Activated CD4-positive, alpha-beta memory T cell treated with anti-CD3 and anti-CD28 coated beads for 36 hours (primary cell): ENCODE results near the gene UCK1. TPM values are rescaled to one million over a fixed set of nuclear protein-coding genes. Genes with fewer than 3 reads are reported as not detected.

Source experiments
- CTCF ChIA-PET: fragments of 350-600 bp; sonication (Branson Sonifier 250); formaldehyde crosslinking; loops from one replicate; lab custom pipeline; 2021; ENCODE audit warnings: antibody characterized with exemption, inconsistent platforms; lab: Charles Lee
- POLR2A ChIA-PET: fragments of 350-600 bp; sonication (Branson Sonifier 250); formaldehyde crosslinking; loops from one replicate; lab custom pipeline; 2021; ENCODE audit warnings: antibody characterized with exemption; lab: Charles Lee
- DNase-seq: peaks from one replicate; pipeline ENCODE4 v3.0.0-alpha.2; 2020
- H3K27ac Mint-ChIP-seq: one replicate; pipeline ENCODE4 v1.8.0; 2021; ENCODE audit warnings: mixed read lengths
- H3K27me3 Mint-ChIP-seq: one replicate; pipeline ENCODE4 v1.8.0; 2021; ENCODE audit warnings: mixed read lengths
- H3K36me3 Mint-ChIP-seq: one replicate; pipeline ENCODE4 v1.8.0; 2021; ENCODE audit warnings: mixed read lengths
- H3K4me1 Mint-ChIP-seq: one replicate; pipeline ENCODE4 v1.8.0; 2021; ENCODE audit warnings: low read depth, mixed read lengths
- H3K4me3 Mint-ChIP-seq: one replicate; pipeline ENCODE4 v1.8.0; 2021; ENCODE audit warnings: mild to moderate bottlenecking, mixed read lengths
- H3K9me3 Mint-ChIP-seq: one replicate; pipeline ENCODE4 v1.8.0; 2021; ENCODE audit warnings: mixed read lengths
- intact Hi-C: fragments of 100-400 bp; cut with micrococcal nuclease; formaldehyde crosslinking; loops from one replicate; pipeline ENCODE4 v1.15.1; 2023
- total RNA-seq, 2 experiments: library from RNA; stranded (reverse); gene quantifications; one replicate each; pipeline ENCODE4 v1.2.3, GENCODE V29; 2021

The UCK1 gene
- total RNA-seq: 10 to 100 TPM; 15.7 to 18.6 TPM

- Mint-ChIP-seq H3K27ac (peak within 1 kb of the TSS; percentile 45), H3K27me3 (no peaks in the 10 kb centered on the region), H3K4me3 (peak within 1 kb of the TSS; percentile 81), H3K4me1 (peaks cover 26% of the 10 kb centered on the region), H3K9me3 (no peaks in the 10 kb centered on the region), H3K36me3 (peaks cover 23% of the 10 kb centered on the region)
- ChIA-PET POLR2A (interaction anchor here (0.8 kb wide), 1 partner anchor 158 kb away, joined by 3 read pairs; no protein-coding TSS in a partner anchor), CTCF (no interaction called here)
- peak; percentile 79 for DNase-seq
- intact Hi-C loops: loop anchor here (2.0 kb wide), 1 partner anchor 28 kb away; the partner anchor contains the start of gene POMT1
Observed at GRCh38 chr9:131530920-131531832, at the start of gene UCK1. TSS of gene UCK1 (minus strand) at chr9:131531263. CDS start at chr9:131531174, 89 bp downstream.

GRCh38 chr9:131580358-131580757 lies 49.3 kb upstream of the UCK1 start:
- Mint-ChIP-seq H3K4me1 (peaks cover 31% of the 10 kb centered on the region), H3K27ac (no peak overlapping the region), H3K27me3 (no peaks in the 10 kb centered on the region), H3K9me3 (no peaks in the 10 kb centered on the region), H3K4me3 (no peak overlapping the region), H3K36me3 (peaks cover 39% of the 10 kb centered on the region)
- intact Hi-C loops: no loop called here
- POLR2A ChIA-PET: no interaction called here
- no peak for DNase-seq
- CTCF ChIA-PET: interaction anchor here (1.2 kb wide), 1 partner anchor 160 kb away, joined by 4 read pairs; no protein-coding TSS in a partner anchor

- Mint-ChIP-seq H3K9me3 (no peaks in the 10 kb centered on the region), H3K4me3 (no peak overlapping the region), H3K27me3 (no peaks in the 10 kb centered on the region), H3K4me1 (peaks cover 26% of the 10 kb centered on the region), H3K36me3 (peaks cover 35% of the 10 kb centered on the region), H3K27ac (peak overlapping the region; percentile 87)
- POLR2A ChIA-PET: no interaction called here
- CTCF ChIA-PET: interaction anchor here (1.2 to 1.7 kb wide), 2 partner anchors 12 to 160 kb away, joined by 4 to 8 read pairs; no protein-coding TSS in a partner anchor
- DNase-seq: no peak
- intact Hi-C loops: no loop called here
Observed at GRCh38 chr9:131579789-131580211, 48.7 kb upstream of the UCK1 start.

GRCh38 chr9:131578731-131579504 lies 47.9 kb upstream of the UCK1 start:
- Mint-ChIP-seq H3K27ac (peak overlapping the region; percentile 87), H3K36me3 (peaks cover 33% of the 10 kb centered on the region), H3K9me3 (no peaks in the 10 kb centered on the region), H3K4me1 (peaks cover 21% of the 10 kb centered on the region), H3K27me3 (no peaks in the 10 kb centered on the region), H3K4me3 (peak overlapping the region; percentile 35)
- CTCF ChIA-PET: interaction anchor here (0.7 to 1.7 kb wide), 2 partner anchors 13 to 19 kb away, joined by 4 to 8 read pairs; no protein-coding TSS in a partner anchor
- intact Hi-C loops: no loop called here
- POLR2A ChIA-PET: no interaction called here
- DNase-seq: peak; percentile 68

- peaks cover 21% of the 10 kb centered on the region for H3K4me1 Mint-ChIP-seq
- intact Hi-C loops: no loop called here
- H3K27ac Mint-ChIP-seq: peak overlapping the region; percentile 28
- H3K9me3 Mint-ChIP-seq: no peaks in the 10 kb centered on the region
- no peak overlapping the region for H3K4me3 Mint-ChIP-seq
- H3K27me3 Mint-ChIP-seq: no peaks in the 10 kb centered on the region
- CTCF ChIA-PET: interaction anchor here (1.7 kb wide), 1 partner anchor 14 kb away, joined by 8 read pairs; no protein-coding TSS in a partner anchor
- peaks cover 26% of the 10 kb centered on the region for H3K36me3 Mint-ChIP-seq
- POLR2A ChIA-PET: no interaction called here
- DNase-seq: no peak
Observed at GRCh38 chr9:131578021-131578420, 47.0 kb upstream of the UCK1 start.

- Mint-ChIP-seq H3K27ac (peak overlapping the region; percentile 33), H3K9me3 (no peaks in the 10 kb centered on the region), H3K27me3 (no peaks in the 10 kb centered on the region), H3K4me1 (peaks cover 21% of the 10 kb centered on the region), H3K36me3 (peaks cover 25% of the 10 kb centered on the region), H3K4me3 (no peak overlapping the region)
- ChIA-PET POLR2A (no interaction called here), CTCF (no interaction called here)
- intact Hi-C loops: no loop called here
- no peak for DNase-seq
Observed at GRCh38 chr9:131577005-131578000, 46.2 kb upstream of the UCK1 start.

GRCh38 chr9:131575946-131576853 lies 45.1 kb upstream of the UCK1 start:
- POLR2A ChIA-PET: no interaction called here
- no peak overlapping the region for H3K4me3 Mint-ChIP-seq
- H3K36me3 Mint-ChIP-seq: peaks cover 25% of the 10 kb centered on the region
- intact Hi-C loops: no loop called here
- no peaks in the 10 kb centered on the region for H3K27me3 Mint-ChIP-seq
- no peak for DNase-seq
- no peaks in the 10 kb centered on the region for H3K9me3 Mint-ChIP-seq
- peaks cover 21% of the 10 kb centered on the region for H3K4me1 Mint-ChIP-seq
- no peak overlapping the region for H3K27ac Mint-ChIP-seq
- CTCF ChIA-PET: no interaction called here

- Mint-ChIP-seq H3K27me3 (no peaks in the 10 kb centered on the region), H3K36me3 (peaks cover 23% of the 10 kb centered on the region), H3K4me1 (peaks cover 19% of the 10 kb centered on the region), H3K4me3 (no peak overlapping the region), H3K9me3 (no peaks in the 10 kb centered on the region), H3K27ac (no peak overlapping the region)
- CTCF ChIA-PET: no interaction called here
- POLR2A ChIA-PET: no interaction called here
- no peak for DNase-seq
- intact Hi-C loops: no loop called here
Observed at GRCh38 chr9:131574730-131575640, 43.9 kb upstream of the UCK1 start.

GRCh38 chr9:131567910-131568309 lies 36.8 kb upstream of the UCK1 start:
- intact Hi-C loops: no loop called here
- ChIA-PET CTCF (interaction anchor here (0.6 kb wide), 1 partner anchor 175 kb away, joined by 4 read pairs; no protein-coding TSS in a partner anchor), POLR2A (no interaction called here)
- Mint-ChIP-seq H3K27me3 (no peaks in the 10 kb centered on the region), H3K4me3 (no peak overlapping the region), H3K4me1 (peaks cover 15% of the 10 kb centered on the region), H3K36me3 (peaks cover 13% of the 10 kb centered on the region), H3K9me3 (peaks cover under 1% of the 10 kb centered on the region), H3K27ac (no peak overlapping the region)
- no peak for DNase-seq
